ENCODE data around the gene ZNF76. TPM values are rescaled to one million over a fixed set of nuclear protein-coding genes. Genes with fewer than 3 reads are reported as not detected.

Gene ZNF76
- total and polyA plus RNA-seq, 2 donors (not counting 1 experiment from before 2014, with no cell fraction given) = 96.9 to 145 TPM

DNA sequence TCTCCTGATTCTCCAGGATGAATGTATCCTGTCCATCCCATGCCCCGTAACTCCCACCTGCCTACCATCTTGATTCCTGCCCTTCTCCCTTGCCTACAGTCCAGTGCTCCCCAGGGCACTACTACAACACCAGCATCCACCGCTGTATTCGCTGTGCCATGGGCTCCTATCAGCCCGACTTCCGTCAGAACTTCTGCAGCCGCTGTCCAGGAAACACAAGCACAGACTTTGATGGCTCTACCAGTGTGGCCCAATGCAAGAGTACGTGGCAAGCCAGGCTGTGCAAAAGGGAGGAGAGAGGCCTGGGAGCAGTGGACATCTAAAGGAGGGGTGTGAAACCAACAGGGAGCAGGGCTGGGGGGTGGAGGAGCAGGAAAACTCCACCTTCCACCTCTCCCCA lies 15.0 kb upstream of the ZNF76 start:
- ChIA-PET CTCF (interaction anchor here (1.4 to 2.1 kb wide), 2 partner anchors 14 to 40 kb away, joined by 4 read pairs; no protein-coding TSS in a partner anchor), POLR2A (no interaction called here)
- DNase-seq (no peak), ATAC-seq (ENCODE audit: low read depth) (no peak)
- no peak for TF ChIP-seq EZH2 (IDR thresholded peaks at IDR 0.05; ENCODE audit: borderline replicate concordance, insufficient read depth, low read depth, low read length, poor library complexity, severe bottlenecking)
- TF ChIP-seq, protein P1, sequence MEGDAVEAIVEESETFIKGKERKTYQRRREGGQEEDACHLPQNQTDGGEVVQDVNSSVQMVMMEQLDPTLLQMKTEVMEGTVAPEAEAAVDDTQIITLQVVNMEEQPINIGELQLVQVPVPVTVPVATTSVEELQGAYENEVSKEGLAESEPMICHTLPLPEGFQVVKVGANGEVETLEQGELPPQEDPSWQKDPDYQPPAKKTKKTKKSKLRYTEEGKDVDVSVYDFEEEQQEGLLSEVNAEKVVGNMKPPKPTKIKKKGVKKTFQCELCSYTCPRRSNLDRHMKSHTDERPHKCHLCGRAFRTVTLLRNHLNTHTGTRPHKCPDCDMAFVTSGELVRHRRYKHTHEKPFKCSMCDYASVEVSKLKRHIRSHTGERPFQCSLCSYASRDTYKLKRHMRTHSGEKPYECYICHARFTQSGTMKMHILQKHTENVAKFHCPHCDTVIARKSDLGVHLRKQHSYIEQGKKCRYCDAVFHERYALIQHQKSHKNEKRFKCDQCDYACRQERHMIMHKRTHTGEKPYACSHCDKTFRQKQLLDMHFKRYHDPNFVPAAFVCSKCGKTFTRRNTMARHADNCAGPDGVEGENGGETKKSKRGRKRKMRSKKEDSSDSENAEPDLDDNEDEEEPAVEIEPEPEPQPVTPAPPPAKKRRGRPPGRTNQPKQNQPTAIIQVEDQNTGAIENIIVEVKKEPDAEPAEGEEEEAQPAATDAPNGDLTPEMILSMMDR (IDR thresholded peaks at IDR 0.05) = no peak
- no peak overlapping the region for H3K4me3 ChIP-seq (ENCODE audit: control extremely low read depth in 1 of 5, extremely low read depth in 1 of 5, insufficient read depth in 1 of 5, low read depth in 2 of 5, low read length in 4 of 5)
- WGBS (ENCODE audit: insufficient coverage) = 93% methylated on average over 5 of the region's 7 CpGs
- intact Hi-C loops (cut with micrococcal nuclease) = no loop called here
- no peaks in the 10 kb centered on the region for H3K9me3 Mint-ChIP-seq (ENCODE audit: insufficient read depth)
- H3K4me3 Mint-ChIP-seq = no peak overlapping the region
- no peak overlapping the region for H2AFZ ChIP-seq (ENCODE audit: insufficient read depth, low read depth, low read length, poor library complexity, severe bottlenecking)
- no peak overlapping the region for H3K9ac ChIP-seq (ENCODE audit: low read length)
- no peak overlapping the region for H3K27ac ChIP-seq (ENCODE audit: low read length in 2 of 2)
- H3K36me3 ChIP-seq (replicated peaks in 1 of 2; ENCODE audit: control extremely low read depth in 1 of 2, control insufficient read depth in 1 of 2, extremely low read depth in 1 of 2, insufficient read depth in 2 of 2, low read length in 1 of 2) = peaks cover 0 to 8% of the 10 kb centered on the region in 2 experiments
- H3K27ac Mint-ChIP-seq = no peak overlapping the region
- H3K4me1 ChIP-seq (ENCODE audit: control insufficient read depth in 2 of 2, insufficient read depth in 2 of 2, low read length in 2 of 2) = no peaks in the 10 kb centered on the region
- peaks cover 3% of the 10 kb centered on the region for H3K4me1 Mint-ChIP-seq
- peaks cover 5% of the 10 kb centered on the region for H3K79me2 ChIP-seq (ENCODE audit: control insufficient read depth, insufficient read depth, low read length)
- no peaks in the 10 kb centered on the region for H3K9me3 ChIP-seq (ENCODE audit: control extremely low read depth in 1 of 3, control insufficient read depth in 2 of 3, insufficient read depth in 1 of 3, low read length in 2 of 3)
- no peaks in the 10 kb centered on the region for H3K27me3 Mint-ChIP-seq
- H4K20me1 ChIP-seq (ENCODE audit: control insufficient read depth, insufficient read depth, low read length, poor library complexity, severe bottlenecking) = no peaks in the 10 kb centered on the region
- no peak overlapping the region for H3K4me2 ChIP-seq (replicated peaks; ENCODE audit: low read depth, low read length, poor library complexity, severe bottlenecking)
- no peaks in the 10 kb centered on the region for H3K27me3 ChIP-seq (replicated peaks in 1 of 4; ENCODE audit: control extremely low read depth in 1 of 4, control insufficient read depth in 3 of 4, insufficient read depth in 4 of 4, low read length in 3 of 4)

DNA sequence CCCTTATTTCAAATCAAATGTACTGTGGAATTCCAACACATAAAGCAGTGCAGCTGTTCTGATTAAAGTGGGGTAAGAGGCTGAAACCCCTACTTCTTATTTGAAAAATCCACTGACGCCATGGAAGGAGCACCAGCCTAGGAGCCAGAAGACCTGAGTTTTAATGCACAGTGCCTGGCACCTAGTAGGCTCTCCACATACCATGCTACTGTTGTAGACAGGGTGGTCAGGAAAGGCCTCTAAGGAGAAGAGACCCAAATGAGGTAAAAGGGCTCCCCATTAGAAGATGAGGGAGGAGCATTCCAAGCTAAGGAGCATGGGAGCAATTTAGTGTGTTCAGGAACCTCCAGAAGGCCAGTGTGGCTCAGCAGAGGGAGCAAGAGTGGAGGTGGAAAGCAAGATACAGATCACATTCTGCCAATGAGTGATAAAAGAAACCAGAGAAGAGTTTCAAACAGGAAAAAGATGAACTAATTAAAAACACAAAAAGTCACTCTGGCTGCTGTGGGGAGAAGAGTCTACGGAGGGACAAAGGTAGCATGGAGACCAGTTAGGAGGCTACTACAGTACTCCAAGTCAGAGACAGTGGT lies 11.8 kb upstream of the ZNF76 start:
- no peaks in the 10 kb centered on the region for H3K4me1 ChIP-seq (ENCODE audit: control insufficient read depth in 2 of 2, insufficient read depth in 2 of 2, low read length in 2 of 2)
- peaks cover 0 to 8% of the 10 kb centered on the region in 2 experiments for H3K36me3 ChIP-seq (replicated peaks in 1 of 2; ENCODE audit: control extremely low read depth in 1 of 2, control insufficient read depth in 1 of 2, extremely low read depth in 1 of 2, insufficient read depth in 2 of 2, low read length in 1 of 2)
- Mint-ChIP-seq H3K9me3 (ENCODE audit: insufficient read depth) (no peaks in the 10 kb centered on the region), H3K27me3 (no peaks in the 10 kb centered on the region), H3K27ac (no peak overlapping the region), H3K4me1 (peaks cover 5% of the 10 kb centered on the region), H3K4me3 (no peak overlapping the region)
- intact Hi-C loops (cut with micrococcal nuclease) = no loop called here
- peaks cover 30% of the 10 kb centered on the region for H3K79me2 ChIP-seq (ENCODE audit: control insufficient read depth, insufficient read depth, low read length)
- H2AFZ ChIP-seq (ENCODE audit: insufficient read depth, low read depth, low read length, poor library complexity, severe bottlenecking) = no peak overlapping the region
- DNase-seq = no peak
- no peak overlapping the region for H3K9ac ChIP-seq (ENCODE audit: low read length)
- no peak for ATAC-seq (ENCODE audit: low read depth)
- no peak overlapping the region for H3K4me3 ChIP-seq (ENCODE audit: control extremely low read depth in 1 of 5, extremely low read depth in 1 of 5, insufficient read depth in 1 of 5, low read depth in 2 of 5, low read length in 4 of 5)
- H3K4me2 ChIP-seq (replicated peaks; ENCODE audit: low read depth, low read length, poor library complexity, severe bottlenecking) = no peak overlapping the region
- POLR2A ChIA-PET = no interaction called here
- no peak overlapping the region for H3K27ac ChIP-seq (ENCODE audit: low read length in 2 of 2)
- TF ChIP-seq EZH2 (IDR thresholded peaks at IDR 0.05; ENCODE audit: borderline replicate concordance, insufficient read depth, low read depth, low read length, poor library complexity, severe bottlenecking) = no peak
- TF ChIP-seq, protein P1 (IDR thresholded peaks at IDR 0.05) = no peak
- no peaks in the 10 kb centered on the region for H3K27me3 ChIP-seq (replicated peaks in 1 of 4; ENCODE audit: control extremely low read depth in 1 of 4, control insufficient read depth in 3 of 4, insufficient read depth in 4 of 4, low read length in 3 of 4)
- CTCF ChIA-PET = no interaction called here
- H3K9me3 ChIP-seq (ENCODE audit: control extremely low read depth in 1 of 3, control insufficient read depth in 2 of 3, insufficient read depth in 1 of 3, low read length in 2 of 3) = no peaks in the 10 kb centered on the region
- no peaks in the 10 kb centered on the region for H4K20me1 ChIP-seq (ENCODE audit: control insufficient read depth, insufficient read depth, low read length, poor library complexity, severe bottlenecking)
- 100% methylated on average over 2 of the region's 2 CpGs for WGBS (ENCODE audit: insufficient coverage)

All from B cell (primary cell).